Activated effector memory CD4-positive, alpha-beta T cell treated with Interleukin-2 at 50 U/mL for 16 hours (primary cell): ENCODE results near the gene KCNJ14.
"Not testable (repeated sequence)": the region's sequence is repeated elsewhere in the genome, so short reads cannot be mapped to it uniquely, and the experiment has no call there.

ENCODE experiments used
- DNase-seq: peaks from one replicate; pipeline ENCODE4 v3.0.0-alpha.2; 2020

KCNJ14 gene

DNA sequence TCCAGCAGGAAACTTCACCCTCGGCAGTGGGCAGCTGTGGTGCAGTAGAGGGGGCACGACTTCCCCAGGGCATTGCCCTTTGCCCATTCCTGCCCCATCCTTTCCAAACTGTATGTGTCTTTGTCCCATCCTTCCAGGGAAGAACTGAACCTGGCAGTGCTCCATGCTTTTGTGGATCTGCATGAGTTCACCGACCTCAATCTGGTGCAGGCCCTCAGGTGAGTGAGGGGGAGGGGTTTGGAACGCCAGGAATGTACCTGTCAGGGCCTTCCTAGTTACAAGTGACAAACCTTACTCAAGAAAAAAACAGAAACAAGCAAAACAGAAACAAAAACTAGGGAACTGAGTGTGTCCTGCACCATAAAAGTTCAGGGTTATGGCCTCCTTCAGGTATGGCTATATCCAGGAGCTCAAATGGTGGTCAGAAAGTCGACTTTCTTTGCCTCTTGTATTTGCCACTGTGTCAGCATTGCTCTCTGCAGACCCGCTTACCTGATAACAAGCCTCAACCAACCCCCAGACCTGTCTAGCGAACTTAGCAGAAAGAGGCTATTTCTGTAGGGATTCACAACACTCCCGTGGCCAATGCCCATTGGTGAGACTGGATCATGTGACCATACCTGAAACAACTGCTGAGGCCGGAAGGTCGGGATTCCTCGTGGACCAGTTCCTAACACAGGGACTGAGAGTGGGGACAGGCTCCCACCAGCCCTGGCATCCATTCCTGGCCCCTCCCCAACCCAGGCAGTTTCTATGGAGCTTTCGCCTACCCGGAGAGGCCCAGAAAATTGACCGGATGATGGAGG is 18.0 kb downstream of the KCNJ14 start:
- DNase-seq = no peak

DNA sequence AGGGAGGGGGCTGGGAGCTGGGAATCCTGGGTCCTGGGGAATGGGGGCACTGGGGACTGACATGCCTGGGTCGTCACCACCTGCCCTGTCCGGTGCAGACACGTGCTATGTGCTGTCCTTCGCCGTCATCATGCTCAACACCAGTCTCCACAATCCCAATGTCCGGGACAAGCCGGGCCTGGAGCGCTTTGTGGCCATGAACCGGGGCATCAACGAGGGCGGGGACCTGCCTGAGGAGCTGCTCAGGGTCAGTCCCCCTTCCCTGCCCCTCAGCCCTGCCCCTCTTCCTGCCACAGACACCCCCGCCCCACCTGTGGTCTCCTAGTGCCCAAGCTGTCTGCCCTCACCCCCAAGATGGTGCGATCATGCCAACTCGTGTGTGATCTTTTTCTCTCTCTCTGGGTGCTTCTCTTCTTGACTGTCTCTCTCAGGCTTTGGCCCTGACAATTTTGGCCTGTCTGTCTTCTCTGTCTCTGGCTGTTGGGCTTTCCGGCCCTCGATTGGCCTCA is 18.8 kb downstream of the KCNJ14 start:
- DNase-seq = no peak

DNA sequence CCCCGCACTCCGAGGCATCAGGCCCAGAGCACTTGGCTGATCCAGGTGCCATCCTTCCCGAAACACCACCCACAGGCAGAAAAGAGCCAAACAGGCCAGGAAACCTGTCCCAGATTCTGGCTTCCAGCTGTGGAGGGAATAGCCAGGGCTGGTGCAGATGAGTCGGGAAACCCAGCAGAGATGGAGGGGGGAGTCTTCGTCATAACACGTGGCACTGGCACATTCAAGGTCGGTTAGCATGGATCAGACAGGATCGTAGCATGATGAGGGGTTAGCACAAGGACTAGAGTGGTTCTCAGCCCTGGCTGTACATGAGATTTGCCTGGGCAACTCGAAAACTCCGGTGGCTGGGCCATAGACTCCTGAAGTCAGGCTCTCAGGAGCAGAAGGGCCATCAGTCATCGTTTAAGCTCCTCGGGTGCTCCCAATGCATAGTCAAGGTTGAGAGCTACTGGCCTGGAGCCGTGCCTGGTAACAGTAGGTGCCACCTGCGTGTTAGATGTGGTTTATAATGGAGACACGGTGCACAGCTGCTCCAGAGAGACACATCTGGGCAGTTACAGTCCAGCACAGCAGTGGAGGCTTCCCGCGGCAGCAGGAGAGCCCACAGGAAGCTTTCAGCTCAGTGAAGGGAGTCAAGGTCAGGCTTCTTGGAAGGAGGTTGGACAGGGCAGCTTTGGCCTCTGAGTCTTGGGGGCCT is 20.1 kb downstream of the KCNJ14 start:
- DNase-seq = no peak

DNA sequence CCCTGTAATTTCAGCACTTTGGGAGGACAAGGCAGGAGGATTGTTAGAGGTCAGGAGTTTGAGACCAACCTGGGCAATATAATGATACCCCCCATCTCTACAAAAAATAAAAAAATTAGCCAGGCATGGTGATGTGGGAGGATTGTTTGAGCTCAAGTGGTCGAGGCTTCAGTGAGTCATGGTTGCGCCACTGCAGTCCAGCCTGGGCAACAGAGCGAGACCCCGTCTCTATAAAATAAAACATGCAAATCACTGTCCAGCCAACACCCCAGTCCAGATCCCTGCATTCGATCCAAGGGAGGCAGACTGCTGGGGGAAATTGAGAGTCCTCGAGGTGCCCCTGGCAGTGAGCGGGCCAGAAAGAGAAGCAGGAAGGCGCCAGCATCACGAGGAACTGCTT is 20.8 kb downstream of the KCNJ14 start:
- no peak for DNase-seq

DNA sequence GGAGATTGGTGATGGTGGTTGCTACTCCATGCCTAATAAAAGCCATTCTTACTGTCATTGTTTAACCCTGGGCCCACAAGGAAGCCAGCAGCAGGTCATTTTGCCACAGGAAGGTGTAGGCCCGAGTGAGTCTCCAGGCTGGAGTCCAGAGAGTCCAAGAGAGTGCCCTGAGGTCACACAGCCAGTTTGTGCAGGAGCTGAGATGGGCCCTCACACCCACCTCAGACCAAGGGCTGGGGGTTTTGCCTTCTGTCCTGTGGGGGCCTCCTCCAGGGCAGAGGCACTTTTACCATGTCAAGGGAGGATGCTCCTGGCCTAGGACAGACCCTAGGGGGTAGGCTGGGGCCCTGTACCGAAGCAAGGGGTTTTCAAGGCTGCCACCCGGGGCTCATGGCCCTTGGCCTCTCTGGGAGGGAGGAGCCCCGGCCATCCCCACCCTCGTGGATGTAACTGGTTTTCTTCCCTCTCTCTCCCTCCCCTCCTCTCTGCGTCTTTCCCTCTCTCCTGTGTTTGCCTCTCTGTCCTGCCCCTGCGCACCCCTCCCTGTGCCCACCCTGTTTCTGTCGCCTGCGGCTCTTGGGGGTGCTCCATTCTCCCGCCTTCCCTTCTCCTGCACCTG is 21.8 kb downstream of the KCNJ14 start:
- no peak for DNase-seq

DNA sequence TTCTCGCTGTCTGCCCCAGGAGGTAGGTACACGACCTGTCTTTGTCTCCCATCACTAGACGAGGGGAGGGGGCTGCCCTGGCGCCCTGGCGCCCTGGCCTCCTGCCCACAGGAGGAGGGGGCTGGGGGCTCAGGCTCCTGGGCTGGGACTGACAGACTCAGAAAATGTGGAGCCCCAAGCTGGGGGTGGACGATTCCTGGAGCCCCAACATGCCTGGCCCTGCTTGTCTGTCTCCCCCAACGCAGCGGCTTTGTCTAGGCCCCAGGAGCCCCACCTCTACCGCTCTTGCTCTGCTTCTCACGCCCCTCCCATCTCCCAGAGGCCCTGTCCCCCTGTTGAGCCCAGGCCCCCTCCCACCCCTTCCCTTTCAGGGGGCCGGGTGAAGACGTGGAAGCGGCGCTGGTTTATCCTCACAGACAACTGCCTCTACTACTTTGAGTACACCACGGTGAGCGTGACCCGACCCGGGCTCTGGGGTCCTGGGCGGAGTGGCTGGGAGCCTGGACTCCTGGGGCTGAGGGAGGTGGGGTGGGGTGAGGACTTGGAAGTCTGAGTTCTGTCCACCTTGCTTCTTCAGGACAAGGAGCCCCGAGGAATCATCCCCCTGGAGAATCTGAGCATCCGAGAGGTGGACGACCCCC is 22.4 kb downstream of the KCNJ14 start:
- DNase-seq = no peak

DNA sequence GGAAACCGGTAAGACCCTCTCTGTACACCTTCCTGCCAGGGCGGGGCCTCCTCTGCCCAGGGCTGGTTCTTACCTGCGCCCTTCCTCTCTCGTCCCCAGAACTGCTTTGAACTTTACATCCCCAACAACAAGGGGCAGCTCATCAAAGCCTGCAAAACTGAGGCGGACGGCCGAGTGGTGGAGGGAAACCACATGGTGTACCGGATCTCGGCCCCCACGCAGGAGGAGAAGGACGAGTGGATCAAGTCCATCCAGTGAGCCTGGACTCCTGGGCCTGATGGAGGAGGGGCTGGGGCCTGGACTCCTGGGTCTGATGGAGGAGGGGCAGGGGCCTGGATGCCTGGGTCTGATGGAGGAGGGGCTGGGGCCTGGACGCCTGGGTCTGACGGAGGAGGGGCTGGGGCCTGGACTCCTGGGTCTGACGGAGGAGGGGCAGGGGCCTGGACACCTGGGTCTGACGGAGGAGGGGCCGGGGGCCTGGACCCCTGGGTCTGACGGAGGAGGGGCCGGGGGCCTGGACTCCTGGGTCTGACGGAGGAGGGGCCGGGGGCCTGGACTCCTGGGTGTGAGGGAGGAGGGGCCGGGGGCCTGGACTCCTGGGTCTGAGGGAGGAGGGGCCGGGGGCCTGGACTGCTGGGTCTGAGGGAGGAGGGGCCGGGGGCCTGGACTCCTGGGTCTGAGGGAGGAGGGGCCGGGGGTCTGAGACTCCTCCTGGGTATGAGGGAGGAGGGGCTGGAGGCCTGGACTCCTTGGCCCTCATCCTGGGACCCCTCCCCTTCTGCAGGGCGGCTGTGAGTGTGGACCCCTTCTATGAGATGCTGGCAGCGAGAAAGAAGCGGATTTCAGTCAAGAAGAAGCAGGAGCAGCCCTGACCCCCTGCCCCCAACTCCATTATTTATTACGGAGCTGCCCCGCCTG is 23.2 kb downstream of the KCNJ14 start:
- no peak for DNase-seq

DNA sequence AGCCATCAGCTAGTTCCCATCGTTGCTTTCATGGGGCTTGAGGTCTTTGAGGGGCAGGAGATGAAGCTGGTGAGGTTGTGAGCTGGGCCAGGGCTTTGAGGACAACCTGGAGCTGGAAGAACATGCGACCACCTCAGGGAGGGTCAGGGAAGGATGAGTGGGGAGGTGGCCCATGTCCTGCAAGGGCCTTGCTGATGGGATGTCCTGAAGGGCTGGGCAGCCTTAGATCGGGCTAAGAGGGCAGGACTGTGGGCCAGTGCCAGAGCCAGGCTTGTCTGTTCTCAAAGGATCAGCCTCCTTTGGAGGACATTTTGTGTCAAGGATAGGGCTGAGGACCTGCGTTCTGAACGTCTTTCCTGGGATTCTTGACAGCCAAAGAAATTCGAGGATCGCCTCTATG is 24.3 kb downstream of the KCNJ14 start:
- DNase-seq = no peak

DNA sequence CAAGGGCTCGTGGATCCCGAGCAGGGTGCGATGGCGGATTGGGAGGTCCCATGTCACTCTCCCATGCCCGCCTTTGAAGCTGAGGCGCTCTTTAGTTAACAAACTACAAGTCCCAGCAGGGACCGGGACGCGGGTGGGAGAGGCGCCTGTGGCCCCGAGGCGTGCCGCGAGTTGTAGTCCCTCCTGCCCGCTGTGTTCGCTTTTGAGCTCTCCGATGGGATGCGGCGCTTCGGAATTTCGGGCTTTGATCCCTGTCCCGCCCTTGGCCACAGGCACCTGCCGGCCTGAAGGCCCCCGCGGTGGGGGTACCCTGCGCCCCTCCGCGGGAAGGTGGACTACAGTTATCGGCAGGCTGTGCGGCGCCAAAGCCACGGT is 24.8 kb downstream of the KCNJ14 start:
- DNase-seq = peak; percentile 11

DNA sequence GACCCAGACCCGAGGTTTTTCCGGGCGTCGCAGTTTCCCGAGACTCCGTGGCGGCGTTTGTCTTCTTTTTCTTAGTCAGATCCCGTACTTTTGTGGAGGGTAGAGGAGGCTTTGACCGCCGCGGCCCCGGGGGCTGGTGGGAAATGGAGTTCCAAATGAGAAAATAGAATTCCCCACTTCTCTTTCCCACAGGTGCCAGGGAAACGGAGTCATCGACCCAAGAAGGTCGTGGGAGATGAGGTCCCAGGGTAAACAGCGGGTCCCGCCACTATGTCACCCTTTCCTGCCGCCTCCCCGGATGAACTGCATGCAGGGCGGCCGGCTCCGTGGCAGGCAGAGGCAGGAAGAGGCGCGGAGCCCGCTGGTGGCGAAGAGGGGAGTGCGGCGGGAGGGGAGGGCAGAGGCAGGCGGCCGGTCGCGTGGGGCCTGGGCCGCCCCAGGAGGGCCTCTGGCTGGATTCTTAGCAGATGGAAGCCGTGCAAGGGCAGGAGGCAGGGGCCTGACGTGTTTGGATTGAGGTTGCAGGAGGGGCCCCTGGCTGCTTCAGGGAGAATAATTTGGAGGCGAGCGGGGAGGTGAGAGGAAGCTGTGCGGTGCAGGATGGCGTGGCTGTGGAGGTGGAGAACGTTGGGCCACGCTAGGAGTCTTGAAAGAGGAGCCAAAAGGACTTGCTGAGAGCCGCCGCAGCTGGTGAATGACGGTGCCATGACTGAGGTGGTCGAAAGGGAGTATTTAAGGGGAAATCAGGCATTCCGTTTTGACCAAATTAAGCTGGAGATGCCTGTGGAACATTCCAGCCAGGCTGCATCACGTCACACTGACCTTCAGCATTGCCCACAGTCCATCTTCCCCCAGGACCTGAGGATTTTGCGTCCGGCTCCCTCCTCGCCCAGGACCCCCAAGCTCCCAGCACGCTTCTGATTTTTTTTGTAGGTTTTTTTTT is 25.5 kb downstream of the KCNJ14 start:
- peak; percentile 53 for DNase-seq

DNA sequence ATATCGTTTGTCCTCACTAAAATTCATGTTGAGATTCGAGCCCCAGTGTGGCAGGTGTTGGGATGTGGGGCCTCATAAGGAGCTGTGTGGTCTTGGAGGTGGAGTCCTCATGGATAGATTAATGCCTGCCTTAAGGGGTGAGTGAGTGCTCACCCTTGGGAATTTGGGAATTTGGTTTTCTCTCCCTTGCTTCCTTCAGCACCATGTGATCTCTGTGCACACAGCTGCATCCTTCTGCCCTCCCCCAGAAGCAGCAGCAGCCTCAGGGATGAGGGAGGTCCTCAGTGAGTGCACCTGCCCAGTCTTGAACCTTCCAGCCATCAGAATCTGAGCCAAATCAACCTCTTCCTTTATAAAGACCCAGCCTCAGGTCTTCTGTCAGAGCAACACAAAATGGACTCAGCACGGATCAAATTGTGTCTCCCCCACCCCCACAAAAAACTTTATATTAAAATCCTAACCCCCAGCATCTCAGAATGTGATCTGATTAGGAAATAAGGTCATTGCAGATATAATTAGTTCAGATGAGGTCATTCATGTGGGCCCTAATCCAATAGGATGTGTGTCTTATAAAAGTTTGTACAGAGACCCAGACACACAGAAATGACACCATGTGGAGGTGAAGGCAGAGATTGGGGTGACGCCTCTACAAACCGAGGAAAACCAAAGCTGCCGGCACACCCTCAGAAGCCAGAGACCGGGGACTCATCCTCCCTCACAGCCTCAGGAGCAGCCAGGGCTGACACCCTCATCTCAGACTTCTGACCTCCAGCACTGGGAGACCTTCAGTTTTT is 26.7 kb downstream of the KCNJ14 start:
- DNase-seq = no peak

DNA sequence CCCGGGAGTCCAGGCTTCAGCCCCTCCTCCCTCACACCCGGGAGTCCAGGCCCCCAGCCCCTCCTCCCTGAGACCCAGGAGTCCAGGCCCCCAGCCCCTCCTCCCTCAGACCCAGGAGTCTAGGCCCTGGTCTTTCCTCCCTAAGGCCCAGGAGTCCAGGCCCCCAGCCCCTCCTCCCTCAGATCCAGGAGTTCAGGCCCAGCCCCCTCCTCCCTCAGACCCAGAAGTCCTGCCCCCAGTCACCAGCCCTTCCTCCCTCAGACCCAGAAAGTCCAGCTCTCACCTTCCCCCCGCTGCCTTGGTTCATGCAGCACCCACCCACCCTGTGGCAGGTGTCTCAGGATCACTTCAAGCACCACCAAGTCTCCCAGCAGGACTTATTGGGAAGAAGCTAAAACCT is 27.9 kb downstream of the KCNJ14 start:
- DNase-seq = no peak

DNA sequence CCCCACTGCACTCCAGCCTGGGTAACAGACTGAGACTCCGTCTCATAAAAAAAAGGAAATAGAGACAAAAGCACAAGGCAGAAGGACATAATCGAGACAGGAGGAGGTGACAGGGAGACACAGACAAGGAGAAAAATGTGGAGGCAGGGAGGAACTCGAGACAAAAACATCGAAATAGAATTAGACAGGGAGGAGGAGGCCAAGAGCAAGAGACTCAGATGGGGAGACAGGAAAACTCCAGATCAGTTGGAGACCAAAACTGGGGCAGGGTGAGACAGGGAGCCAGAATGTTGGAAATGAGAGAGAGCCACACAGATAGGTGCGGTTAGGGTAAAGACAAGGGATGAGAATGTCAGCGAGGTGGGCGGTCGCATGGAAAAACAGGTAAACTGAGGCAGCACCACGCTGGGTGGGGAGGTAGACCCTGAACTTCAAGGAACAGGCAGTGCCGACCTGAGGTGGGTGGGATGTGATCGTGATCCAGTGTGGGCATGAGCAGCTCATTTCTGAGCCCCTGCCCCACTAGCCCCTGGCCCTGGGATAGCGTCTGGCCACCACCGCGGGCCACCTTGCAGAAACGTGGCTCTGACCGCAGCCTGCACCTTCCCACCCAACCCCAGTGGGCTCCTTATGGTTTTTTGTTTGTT is 29.0 kb downstream of the KCNJ14 start:
- no peak for DNase-seq

DNA sequence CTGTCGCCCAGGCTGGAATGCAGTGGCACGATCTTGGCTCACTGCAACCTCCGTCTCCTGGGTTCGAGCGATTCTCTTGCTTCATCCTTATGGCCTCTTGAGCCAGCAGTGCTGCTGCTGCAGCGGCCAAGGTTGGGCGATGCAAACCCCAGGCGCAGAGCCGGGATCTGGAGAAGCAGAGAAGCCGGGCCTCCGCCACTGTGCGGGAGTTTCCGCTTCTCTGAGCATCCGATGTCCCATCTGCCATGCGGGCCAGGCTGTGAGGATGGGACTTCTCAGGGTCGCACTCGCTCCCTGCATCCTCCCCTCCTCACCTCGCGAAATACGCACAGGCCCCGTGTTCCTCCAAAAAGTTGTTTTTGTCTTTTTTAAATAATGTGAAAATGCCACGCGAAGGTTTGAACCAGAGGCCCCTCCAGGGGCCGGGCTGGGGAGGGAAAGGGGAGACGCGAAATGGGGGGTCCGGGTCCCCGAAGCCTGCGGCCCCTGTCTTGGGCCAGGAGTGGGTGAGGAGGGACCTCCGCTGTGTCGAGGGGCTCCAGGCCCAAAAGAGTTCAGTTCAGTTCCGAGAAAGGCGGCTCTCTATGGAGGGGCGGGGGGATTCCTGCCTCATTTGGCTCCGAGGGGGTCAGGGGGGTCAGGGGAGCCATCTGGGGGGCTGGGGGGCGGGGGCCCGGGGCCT is 29.7 kb downstream of the KCNJ14 start:
- DNase-seq = no peak

DNA sequence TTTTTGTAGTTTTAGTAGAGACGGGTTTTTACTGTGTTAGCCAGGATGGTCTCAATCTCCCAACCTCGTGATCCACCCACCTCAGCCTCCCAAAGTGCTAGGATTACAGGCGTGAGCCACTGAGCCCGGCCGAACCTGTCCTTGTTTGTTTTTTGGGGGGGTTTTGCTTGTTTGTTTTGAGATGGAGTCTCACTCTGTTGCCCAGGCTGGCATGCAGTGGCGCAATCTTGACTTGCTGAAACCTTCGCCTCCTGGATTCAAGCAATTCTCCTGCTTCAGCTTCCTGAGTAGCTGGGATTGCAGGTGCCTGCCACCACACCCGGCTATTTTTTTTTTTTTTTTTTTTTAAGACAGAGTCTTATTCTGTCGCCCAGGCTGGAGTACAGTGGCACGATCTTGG is 31.3 kb downstream of the KCNJ14 start:
- not testable (repeated sequence) for DNase-seq

DNA sequence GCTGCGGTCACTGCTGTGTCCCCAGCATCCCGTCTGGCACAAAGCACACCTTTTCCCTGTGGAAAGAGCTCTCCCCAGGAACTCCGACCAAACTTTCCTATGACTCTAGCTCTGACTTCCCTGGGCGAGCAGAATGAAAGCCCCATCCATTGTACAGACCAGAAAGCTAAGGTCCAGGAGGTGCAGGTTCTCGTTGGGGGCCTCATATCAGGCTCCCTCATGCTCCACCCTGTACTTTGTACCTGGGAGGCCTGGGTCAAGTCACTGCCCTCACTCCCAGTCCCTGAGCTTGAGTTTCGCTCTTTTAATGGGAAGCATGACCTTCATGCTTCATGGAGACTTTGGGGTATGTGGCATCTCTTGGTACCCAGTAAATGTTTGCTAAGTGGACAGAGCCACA is 32.2 kb downstream of the KCNJ14 start:
- no peak for DNase-seq

DNA sequence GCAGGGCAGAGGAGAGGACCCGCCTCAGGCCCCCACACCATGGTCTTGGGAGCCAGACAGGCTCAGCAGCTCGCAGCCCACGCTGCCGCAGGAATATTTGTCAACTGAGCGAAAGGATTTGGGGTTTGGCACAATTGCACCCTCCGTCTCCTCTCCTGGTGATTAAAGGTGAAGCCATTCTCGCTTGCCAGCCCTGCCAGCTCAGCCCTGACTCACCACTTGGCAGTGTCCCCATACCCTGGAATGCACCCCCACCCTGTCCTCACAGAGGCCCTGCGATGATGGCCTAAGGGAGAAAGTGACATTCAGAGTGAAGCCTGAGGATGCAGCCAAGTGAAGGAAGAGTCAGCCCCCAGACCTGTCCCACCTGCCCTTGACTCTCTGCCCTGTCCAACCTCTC is 32.6 kb downstream of the KCNJ14 start:
- DNase-seq = no peak

DNA sequence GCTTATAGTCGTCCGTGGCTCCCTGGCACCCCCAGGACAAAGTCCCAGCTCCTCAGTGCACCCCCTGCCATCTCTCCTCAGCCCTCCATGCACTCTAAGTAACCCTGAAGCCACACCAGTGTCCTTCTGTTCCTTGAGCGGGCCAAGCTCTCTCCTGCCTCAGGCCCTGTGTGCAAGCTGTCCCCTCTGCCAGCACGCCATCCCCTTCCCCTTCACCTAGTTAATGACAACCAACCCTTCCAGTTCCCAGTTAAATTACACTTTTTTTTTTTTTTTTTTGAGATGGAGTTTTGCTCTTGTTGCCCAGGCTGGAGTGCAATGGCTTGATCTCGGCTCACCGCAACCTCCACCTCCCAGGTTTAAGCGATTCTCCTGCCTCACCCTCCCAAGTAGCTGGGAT is 33.1 kb downstream of the KCNJ14 start:
- not testable (repeated sequence) for DNase-seq

DNA sequence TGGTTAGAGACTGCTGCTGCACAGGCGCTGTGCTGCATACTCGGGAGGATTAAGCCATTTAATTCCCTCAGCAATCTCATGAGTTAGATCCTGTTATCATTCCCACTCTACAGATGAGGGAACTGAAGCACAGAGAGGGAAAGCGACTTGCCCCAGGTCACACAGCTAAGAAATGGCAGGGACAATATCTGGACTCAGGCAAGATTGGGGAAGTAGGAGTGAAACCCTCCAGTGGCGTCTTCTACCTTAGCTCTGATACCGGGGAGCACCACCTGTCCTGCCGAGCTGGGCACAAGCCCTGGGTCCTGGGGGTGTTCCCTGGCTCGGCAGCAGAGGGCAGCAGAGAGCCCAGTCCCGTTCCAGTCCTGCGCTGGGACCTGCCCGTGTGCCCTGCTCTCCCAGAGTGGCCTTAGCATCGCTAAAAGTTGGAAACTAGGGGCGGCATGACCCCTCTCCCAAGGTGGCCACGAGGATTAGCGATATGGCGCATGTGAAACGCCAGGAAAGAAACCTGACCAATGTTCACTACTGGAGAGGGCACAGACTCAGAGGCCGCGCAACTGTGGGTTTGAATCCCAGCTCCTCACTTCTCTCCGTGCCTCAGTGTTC is 34.3 kb downstream of the KCNJ14 start:
- peak; percentile 67 for DNase-seq
